GM23338 (cell line): Measurements from ENCODE around the gene IL18R1. TPM values are rescaled to one million over a fixed set of nuclear protein-coding genes. Genes with fewer than 3 reads are reported as not detected.

ENCODE experiments used
- CREB1 ChIP-seq: fragments of 250-450 bp; sonication (Bioruptor Pico); IDR thresholded peaks from 2 replicates; pipeline ENCODE4 v1.5.0; 2020; ENCODE audit warnings: low read depth, mild to moderate bottlenecking, moderate library complexity
- EZH2 ChIP-seq: fragments of 200-600 bp; sonication (generic); IDR thresholded peaks from one replicate; pipeline ENCODE4 v1.8.0; 2017; ENCODE audit warnings: antibody characterized with exemption, mild to moderate bottlenecking, low read depth; ENCODE audit not compliant: unreplicated experiment
- EZH2phosphoT487 ChIP-seq: fragments of 200-600 bp; sonication (generic); IDR thresholded peaks from one replicate; pipeline ENCODE4 v1.8.1; 2018; ENCODE audit warnings: antibody characterized with exemption; ENCODE audit not compliant: unreplicated experiment
- JUNB ChIP-seq: IDR thresholded peaks from one replicate; pipeline ENCODE4 v1.6.1; 2016; ENCODE audit warnings: antibody characterized with exemption; ENCODE audit not compliant: unreplicated experiment
- NANOG ChIP-seq: IDR thresholded peaks from 2 replicates; pipeline ENCODE4 v1.6.1; 2016; ENCODE audit warnings: antibody characterized with exemption, borderline replicate concordance
- POLR2AphosphoS5 ChIP-seq: IDR thresholded peaks from 2 replicates; pipeline ENCODE4 v1.6.1; 2016; ENCODE audit warnings: antibody characterized with exemption, low read depth
- ZNF114 ChIP-seq: fragments of 250-450 bp; sonication (Bioruptor Pico); IDR thresholded peaks from 2 replicates; pipeline ENCODE4 v1.5.0; 2020; ENCODE audit warnings: mild to moderate bottlenecking, moderate library complexity
- ZNF331 ChIP-seq: fragments of 250-450 bp; sonication (Bioruptor Pico); IDR thresholded peaks from 2 replicates; pipeline ENCODE4 v1.5.0; 2020; ENCODE audit warnings: low read depth, mild to moderate bottlenecking, moderate library complexity
- polyA plus RNA-seq: library from polyadenylated mRNA; unstranded; fragments of >200 nt; fragmentation: Nextera tagmentation; extraction: Ambion mirVana; gene quantifications from 2 replicates; pipeline ENCODE4 v1.2.1, GENCODE V29; 2016
- total RNA-seq: library from RNA; depleted of rRNA; stranded (reverse); fragments of >200 nt; shearing (Covaris generic); gene quantifications from 2 replicates; pipeline ENCODE4 v1.2.3, GENCODE V29; 2014
- TF ChIP-seq, protein P1 (sequence below): fragments of 250-450 bp; sonication (Bioruptor Pico); IDR thresholded peaks from 2 replicates; pipeline ENCODE4 v1.5.0; 2020; ENCODE audit warnings: mild to moderate bottlenecking, moderate library complexity
- TF ChIP-seq, protein P2 (sequence below), 2 experiments: fragments of 200-600 bp in 1 of 2; sonication (generic) in 1 of 2; conservative IDR thresholded peaks; 2 replicates each; pipeline versions ENCODE4 v1.5.1 to v1.6.1; 2016 to 2017; ENCODE audit warnings: antibody characterized with exemption in 2 of 2, low read depth in 2 of 2, mild to moderate bottlenecking in 2 of 2, moderate library complexity in 1 of 2
- TF ChIP-seq, protein P3 (sequence below): IDR thresholded peaks from 2 replicates; pipeline ENCODE4 v1.6.1; 2016; ENCODE audit warnings: antibody characterized with exemption

The IL18R1 gene
- total and polyA plus RNA-seq, 2 experiments from 2014 or later: 0.17 to 0.39 TPM

DNA sequence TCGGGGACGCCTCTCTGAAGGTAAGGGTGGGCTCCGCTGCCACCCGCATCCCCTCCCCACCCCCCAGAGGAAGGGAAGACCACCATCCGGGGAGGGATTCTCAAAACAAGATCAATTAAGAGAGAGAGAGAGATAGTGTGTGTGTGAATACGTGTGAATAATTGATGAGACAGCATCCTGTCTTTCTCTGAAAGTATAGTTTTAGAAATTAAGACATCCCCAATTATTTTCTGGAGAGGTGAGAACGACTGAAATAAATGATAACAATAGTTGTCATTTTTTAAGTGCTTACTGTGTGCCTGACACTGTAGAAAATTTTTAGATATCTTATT lies 751 bp downstream of the IL18R1 start (continued):
- TF ChIP-seq, protein P1, sequence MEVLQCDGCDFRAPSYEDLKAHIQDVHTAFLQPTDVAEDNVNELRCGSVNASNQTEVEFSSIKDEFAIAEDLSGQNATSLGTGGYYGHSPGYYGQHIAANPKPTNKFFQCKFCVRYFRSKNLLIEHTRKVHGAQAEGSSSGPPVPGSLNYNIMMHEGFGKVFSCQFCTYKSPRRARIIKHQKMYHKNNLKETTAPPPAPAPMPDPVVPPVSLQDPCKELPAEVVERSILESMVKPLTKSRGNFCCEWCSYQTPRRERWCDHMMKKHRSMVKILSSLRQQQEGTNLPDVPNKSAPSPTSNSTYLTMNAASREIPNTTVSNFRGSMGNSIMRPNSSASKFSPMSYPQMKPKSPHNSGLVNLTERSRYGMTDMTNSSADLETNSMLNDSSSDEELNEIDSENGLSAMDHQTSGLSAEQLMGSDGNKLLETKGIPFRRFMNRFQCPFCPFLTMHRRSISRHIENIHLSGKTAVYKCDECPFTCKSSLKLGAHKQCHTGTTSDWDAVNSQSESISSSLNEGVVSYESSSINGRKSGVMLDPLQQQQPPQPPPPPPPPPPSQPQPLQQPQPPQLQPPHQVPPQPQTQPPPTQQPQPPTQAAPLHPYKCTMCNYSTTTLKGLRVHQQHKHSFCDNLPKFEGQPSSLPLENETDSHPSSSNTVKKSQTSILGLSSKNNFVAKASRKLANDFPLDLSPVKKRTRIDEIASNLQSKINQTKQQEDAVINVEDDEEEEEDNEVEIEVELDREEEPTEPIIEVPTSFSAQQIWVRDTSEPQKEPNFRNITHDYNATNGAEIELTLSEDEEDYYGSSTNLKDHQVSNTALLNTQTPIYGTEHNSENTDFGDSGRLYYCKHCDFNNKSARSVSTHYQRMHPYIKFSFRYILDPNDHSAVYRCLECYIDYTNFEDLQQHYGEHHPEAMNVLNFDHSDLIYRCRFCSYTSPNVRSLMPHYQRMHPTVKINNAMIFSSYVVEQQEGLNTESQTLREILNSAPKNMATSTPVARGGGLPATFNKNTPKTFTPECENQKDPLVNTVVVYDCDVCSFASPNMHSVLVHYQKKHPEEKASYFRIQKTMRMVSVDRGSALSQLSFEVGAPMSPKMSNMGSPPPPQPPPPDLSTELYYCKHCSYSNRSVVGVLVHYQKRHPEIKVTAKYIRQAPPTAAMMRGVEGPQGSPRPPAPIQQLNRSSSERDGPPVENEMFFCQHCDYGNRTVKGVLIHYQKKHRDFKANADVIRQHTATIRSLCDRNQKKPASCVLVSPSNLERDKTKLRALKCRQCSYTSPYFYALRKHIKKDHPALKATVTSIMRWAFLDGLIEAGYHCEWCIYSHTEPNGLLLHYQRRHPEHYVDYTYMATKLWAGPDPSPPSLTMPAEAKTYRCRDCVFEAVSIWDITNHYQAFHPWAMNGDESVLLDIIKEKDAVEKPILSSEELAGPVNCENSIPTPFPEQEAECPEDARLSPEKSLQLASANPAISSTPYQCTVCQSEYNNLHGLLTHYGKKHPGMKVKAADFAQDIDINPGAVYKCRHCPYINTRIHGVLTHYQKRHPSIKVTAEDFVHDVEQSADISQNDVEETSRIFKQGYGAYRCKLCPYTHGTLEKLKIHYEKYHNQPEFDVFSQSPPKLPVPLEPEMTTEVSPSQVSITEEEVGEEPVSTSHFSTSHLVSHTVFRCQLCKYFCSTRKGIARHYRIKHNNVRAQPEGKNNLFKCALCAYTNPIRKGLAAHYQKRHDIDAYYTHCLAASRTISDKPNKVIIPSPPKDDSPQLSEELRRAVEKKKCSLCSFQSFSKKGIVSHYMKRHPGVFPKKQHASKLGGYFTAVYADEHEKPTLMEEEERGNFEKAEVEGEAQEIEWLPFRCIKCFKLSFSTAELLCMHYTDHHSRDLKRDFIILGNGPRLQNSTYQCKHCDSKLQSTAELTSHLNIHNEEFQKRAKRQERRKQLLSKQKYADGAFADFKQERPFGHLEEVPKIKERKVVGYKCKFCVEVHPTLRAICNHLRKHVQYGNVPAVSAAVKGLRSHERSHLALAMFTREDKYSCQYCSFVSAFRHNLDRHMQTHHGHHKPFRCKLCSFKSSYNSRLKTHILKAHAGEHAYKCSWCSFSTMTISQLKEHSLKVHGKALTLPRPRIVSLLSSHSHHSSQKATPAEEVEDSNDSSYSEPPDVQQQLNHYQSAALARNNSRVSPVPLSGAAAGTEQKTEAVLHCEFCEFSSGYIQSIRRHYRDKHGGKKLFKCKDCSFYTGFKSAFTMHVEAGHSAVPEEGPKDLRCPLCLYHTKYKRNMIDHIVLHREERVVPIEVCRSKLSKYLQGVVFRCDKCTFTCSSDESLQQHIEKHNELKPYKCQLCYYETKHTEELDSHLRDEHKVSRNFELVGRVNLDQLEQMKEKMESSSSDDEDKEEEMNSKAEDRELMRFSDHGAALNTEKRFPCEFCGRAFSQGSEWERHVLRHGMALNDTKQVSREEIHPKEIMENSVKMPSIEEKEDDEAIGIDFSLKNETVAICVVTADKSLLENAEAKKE (CRISPR knock-in tag): no peak
- TF ChIP-seq ZNF114 (CRISPR knock-in tag) (no peak), NANOG (no peak), EZH2phosphoT487 (no peak), POLR2AphosphoS5 (no peak), ZNF331 (no peak), JUNB (no peak), CREB1 (CRISPR knock-in tag) (no peak), EZH2 (no peak)
- TF ChIP-seq, protein P2, sequence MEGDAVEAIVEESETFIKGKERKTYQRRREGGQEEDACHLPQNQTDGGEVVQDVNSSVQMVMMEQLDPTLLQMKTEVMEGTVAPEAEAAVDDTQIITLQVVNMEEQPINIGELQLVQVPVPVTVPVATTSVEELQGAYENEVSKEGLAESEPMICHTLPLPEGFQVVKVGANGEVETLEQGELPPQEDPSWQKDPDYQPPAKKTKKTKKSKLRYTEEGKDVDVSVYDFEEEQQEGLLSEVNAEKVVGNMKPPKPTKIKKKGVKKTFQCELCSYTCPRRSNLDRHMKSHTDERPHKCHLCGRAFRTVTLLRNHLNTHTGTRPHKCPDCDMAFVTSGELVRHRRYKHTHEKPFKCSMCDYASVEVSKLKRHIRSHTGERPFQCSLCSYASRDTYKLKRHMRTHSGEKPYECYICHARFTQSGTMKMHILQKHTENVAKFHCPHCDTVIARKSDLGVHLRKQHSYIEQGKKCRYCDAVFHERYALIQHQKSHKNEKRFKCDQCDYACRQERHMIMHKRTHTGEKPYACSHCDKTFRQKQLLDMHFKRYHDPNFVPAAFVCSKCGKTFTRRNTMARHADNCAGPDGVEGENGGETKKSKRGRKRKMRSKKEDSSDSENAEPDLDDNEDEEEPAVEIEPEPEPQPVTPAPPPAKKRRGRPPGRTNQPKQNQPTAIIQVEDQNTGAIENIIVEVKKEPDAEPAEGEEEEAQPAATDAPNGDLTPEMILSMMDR (conservative IDR thresholded peaks at IDR 0.05; ENCODE audit: low read depth in 2 of 2): no peak
- TF ChIP-seq, protein P3, sequence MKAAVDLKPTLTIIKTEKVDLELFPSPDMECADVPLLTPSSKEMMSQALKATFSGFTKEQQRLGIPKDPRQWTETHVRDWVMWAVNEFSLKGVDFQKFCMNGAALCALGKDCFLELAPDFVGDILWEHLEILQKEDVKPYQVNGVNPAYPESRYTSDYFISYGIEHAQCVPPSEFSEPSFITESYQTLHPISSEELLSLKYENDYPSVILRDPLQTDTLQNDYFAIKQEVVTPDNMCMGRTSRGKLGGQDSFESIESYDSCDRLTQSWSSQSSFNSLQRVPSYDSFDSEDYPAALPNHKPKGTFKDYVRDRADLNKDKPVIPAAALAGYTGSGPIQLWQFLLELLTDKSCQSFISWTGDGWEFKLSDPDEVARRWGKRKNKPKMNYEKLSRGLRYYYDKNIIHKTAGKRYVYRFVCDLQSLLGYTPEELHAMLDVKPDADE: no peak
